ENCODE measurements around the gene CLIC3. TPM values are rescaled to one million over a fixed set of nuclear protein-coding genes. Genes with fewer than 3 reads are reported as not detected.

Gene CLIC3
- total RNA-seq, 1 donor = 2.5 TPM

- H4K20me1 ChIP-seq (ENCODE audit: insufficient read depth, low read length) = peaks cover 10% of the 10 kb centered on the region
- H2AFZ ChIP-seq (ENCODE audit: low read length) = peak within 1 kb of the TSS; percentile 59
- H3K9me3 ChIP-seq (ENCODE audit: low read depth, low read length) = no peaks in the 10 kb centered on the region
- TF ChIP-seq CTCF (IDR thresholded peaks at IDR 0.05; ENCODE audit: extremely low read depth, low read depth, low read length) = no peak
- no peaks in the 10 kb centered on the region for H3K36me3 ChIP-seq (ENCODE audit: insufficient read depth, low read length)
- peak within 1 kb of the TSS; percentile 90 for H3K4me2 ChIP-seq (ENCODE audit: insufficient read depth, low read length)
- peak within 1 kb of the TSS; percentile 71 for H3K4me3 ChIP-seq (ENCODE audit: insufficient read depth, low read length)
- H3K27me3 ChIP-seq (ENCODE audit: insufficient read depth, low read length) = no peaks in the 10 kb centered on the region
- no peak within 1 kb of the TSS for H3K27ac ChIP-seq (ENCODE audit: low read depth, low read length)
- H3K79me2 ChIP-seq (ENCODE audit: insufficient read depth, low read length) = no peaks in the 10 kb centered on the region
- DNase-seq (ENCODE audit: insufficient read length, low spot score, missing footprints) = no peak
- H3K4me1 ChIP-seq (ENCODE audit: insufficient read depth, low read length) = peaks cover 15% of the 10 kb centered on the region
These were observed 31.2 kb upstream of the CLIC3 start, which contains the start of gene ABCA2 for GRCh38 chr9:137027369-137028262. TSS of gene ABCA2 (minus strand) at chr9:137028237. CDS start at chr9:137028140, 97 bp downstream.

GRCh38 chr9:137026828-137027227 lies 30.5 kb upstream of the CLIC3 start:
- Histone ChIP-seq H3K27ac (ENCODE audit: low read depth, low read length) (no peak overlapping the region), H3K79me2 (ENCODE audit: insufficient read depth, low read length) (no peaks in the 10 kb centered on the region), H3K4me1 (ENCODE audit: insufficient read depth, low read length) (peaks cover 15% of the 10 kb centered on the region), H3K4me3 (ENCODE audit: insufficient read depth, low read length) (peak overlapping the region; percentile 71), H3K36me3 (ENCODE audit: insufficient read depth, low read length) (no peaks in the 10 kb centered on the region), H3K9me3 (ENCODE audit: low read depth, low read length) (no peaks in the 10 kb centered on the region), H4K20me1 (ENCODE audit: insufficient read depth, low read length) (peaks cover 15% of the 10 kb centered on the region), H3K4me2 (ENCODE audit: insufficient read depth, low read length) (peak overlapping the region; percentile 82), H3K27me3 (ENCODE audit: insufficient read depth, low read length) (no peaks in the 10 kb centered on the region), H2AFZ (ENCODE audit: low read length) (no peak overlapping the region)
- DNase-seq (ENCODE audit: insufficient read length, low spot score, missing footprints) = no peak
- TF ChIP-seq CTCF (IDR thresholded peaks at IDR 0.05; ENCODE audit: extremely low read depth, low read depth, low read length) = no peak

GRCh38 chr9:137026384-137026783 lies 30.0 kb upstream of the CLIC3 start:
- peaks cover 15% of the 10 kb centered on the region for H3K4me1 ChIP-seq (ENCODE audit: insufficient read depth, low read length)
- H3K4me3 ChIP-seq (ENCODE audit: insufficient read depth, low read length) = no peak overlapping the region
- no peak for DNase-seq (ENCODE audit: insufficient read length, low spot score, missing footprints)
- H3K27me3 ChIP-seq (ENCODE audit: insufficient read depth, low read length) = no peaks in the 10 kb centered on the region
- H3K36me3 ChIP-seq (ENCODE audit: insufficient read depth, low read length) = no peaks in the 10 kb centered on the region
- TF ChIP-seq CTCF (IDR thresholded peaks at IDR 0.05; ENCODE audit: extremely low read depth, low read depth, low read length) = no peak
- H3K4me2 ChIP-seq (ENCODE audit: insufficient read depth, low read length) = no peak overlapping the region
- no peak overlapping the region for H2AFZ ChIP-seq (ENCODE audit: low read length)
- no peaks in the 10 kb centered on the region for H3K9me3 ChIP-seq (ENCODE audit: low read depth, low read length)
- H3K79me2 ChIP-seq (ENCODE audit: insufficient read depth, low read length) = no peaks in the 10 kb centered on the region
- no peak overlapping the region for H3K27ac ChIP-seq (ENCODE audit: low read depth, low read length)
- peaks cover 15% of the 10 kb centered on the region for H4K20me1 ChIP-seq (ENCODE audit: insufficient read depth, low read length)

GRCh38 chr9:137025517-137025966 lies 29.2 kb upstream of the CLIC3 start:
- no peak overlapping the region for H2AFZ ChIP-seq (ENCODE audit: low read length)
- no peak for TF ChIP-seq CTCF (IDR thresholded peaks at IDR 0.05; ENCODE audit: extremely low read depth, low read depth, low read length)

More at GRCh38 chr9:137025517-137025966, 29.2 kb upstream of the CLIC3 start:
- Histone ChIP-seq H3K4me1 (ENCODE audit: insufficient read depth, low read length) (peaks cover 15% of the 10 kb centered on the region), H3K27ac (ENCODE audit: low read depth, low read length) (no peak overlapping the region), H3K27me3 (ENCODE audit: insufficient read depth, low read length) (no peaks in the 10 kb centered on the region), H3K9me3 (ENCODE audit: low read depth, low read length) (no peaks in the 10 kb centered on the region), H3K36me3 (ENCODE audit: insufficient read depth, low read length) (no peaks in the 10 kb centered on the region), H3K4me2 (ENCODE audit: insufficient read depth, low read length) (no peak overlapping the region), H3K4me3 (ENCODE audit: insufficient read depth, low read length) (no peak overlapping the region), H3K79me2 (ENCODE audit: insufficient read depth, low read length) (no peaks in the 10 kb centered on the region), H4K20me1 (ENCODE audit: insufficient read depth, low read length) (peaks cover 15% of the 10 kb centered on the region)
- DNase-seq (ENCODE audit: insufficient read length, low spot score, missing footprints) = no peak
